Stimulated activated naive CD4-positive, alpha-beta T cell (primary cell): ENCODE data around the gene CADPS2.

Source experiments
- DNase-seq, 6 experiments: peaks; one replicate each; lab custom pipeline; 2025; lab: John Stamatoyannopoulos, UW

Gene CADPS2

GRCh38 chr7:122364761-122365280 lies 521.4 kb downstream of the CADPS2 start:
- no peak for DNase-seq

DNA sequence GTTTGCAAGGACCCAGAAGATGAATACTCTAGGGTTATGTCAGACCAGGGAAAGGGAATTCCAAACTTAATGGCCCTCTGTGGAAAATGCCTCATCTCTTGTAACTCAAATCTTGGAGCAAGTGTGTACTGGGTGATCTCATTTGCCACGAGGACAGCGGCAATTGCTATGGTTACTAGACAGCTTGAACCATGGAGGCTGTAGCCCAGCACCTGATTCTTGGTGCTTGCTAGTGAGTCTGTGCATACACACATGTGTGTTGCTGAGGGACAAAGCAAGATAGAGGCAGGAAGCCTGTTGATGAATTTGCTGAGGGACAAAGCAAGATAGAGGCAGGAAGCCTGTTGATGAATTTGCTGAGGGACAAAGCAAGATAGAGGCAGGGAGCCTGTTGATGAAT lies 523.1 kb downstream of the CADPS2 start:
- DNase-seq = no peak

DNA sequence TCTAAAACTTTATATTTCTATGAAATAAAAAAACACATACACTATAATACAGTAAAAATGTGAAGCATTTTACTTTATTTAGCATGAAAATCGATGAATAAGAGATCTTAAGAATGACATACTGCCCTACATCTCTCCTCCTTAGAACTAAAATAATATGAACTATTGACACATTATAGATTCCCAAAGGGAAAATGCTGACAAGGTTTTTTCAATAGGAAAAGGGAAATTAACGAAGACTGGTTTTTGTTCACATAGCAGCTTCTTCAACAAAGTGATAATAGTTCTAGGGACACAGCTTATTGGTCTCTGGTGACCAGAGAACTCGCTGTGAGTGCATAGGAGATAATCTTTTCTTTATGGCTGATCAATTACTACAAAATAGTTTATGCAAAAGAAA lies 523.8 kb downstream of the CADPS2 start:
- no peak for DNase-seq

DNA sequence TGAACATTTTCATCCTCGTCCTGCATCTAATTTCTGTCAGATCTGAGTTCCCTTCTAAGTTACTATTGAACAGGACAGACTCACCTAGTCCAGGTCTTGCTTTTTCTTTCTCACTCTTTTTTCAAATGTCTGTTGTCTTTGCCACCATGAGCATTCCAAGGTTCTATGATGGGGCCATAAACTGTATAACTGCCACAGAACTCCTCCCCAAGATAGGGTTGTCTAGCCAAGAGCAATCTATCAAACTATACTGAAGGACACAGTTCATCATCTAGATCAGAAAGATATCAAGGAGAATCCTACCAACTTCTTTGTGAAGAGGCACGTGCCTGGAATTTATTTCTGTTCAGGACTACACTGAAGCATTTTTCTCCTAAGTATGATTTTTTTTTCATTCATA lies 531.6 kb downstream of the CADPS2 start:
- DNase-seq = no peak

DNA sequence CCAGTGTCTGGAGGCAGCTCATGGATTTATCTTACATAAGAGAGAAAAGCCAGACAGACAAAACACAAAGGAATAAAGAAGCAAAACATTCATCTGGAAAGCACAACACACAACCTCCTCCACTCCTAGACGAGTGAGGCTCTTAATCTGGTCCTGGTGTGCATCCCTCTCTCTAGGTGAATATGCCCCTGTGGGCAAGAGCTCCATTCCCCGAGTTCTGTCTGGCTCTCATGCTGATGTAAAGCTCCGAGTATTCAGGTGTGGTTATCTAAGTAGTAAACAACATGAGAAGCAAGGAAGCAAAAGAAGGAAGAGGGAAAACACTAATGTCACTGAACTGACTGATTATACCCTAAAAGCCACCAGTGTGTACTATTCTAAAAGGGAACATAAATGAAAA lies 533.8 kb downstream of the CADPS2 start:
- no peak for DNase-seq

DNA sequence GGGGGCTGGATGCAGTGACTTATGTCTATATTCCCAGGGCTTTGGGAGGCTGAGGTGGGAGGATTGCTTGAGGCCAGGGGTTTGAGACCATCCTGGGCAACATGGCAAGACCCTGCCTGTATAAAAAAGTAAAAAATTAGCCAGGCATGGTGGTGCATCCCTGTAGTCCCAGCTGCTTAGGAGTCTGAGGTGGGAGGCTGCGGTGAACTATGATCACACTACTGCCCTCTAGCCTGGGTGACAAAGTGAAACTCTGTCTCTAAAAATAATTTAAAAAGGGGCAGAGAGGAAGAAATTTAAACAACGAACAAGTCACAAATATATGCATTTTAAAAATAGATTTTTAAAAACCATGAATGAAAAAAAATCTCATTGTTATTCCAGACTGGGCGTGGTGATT lies 535.6 kb downstream of the CADPS2 start:
- no peak for DNase-seq

DNA sequence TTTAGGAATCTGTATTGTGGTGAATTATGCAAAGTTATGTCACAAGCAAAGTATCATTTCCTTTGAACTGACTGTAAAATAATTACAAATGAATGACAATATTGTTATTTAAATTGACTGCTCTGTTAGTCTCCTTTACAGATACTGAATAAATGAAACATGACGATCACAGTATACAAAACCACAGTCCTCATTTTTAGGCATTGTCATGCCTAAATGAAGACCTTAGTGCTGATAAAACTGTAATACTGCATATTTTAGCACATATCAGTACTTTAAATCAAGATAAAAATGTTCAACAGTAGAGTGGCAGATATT lies 542.0 kb downstream of the CADPS2 start:
- DNase-seq = no peak

- DNase-seq = no peak
Observed at GRCh38 chr7:122343601-122344302, 542.5 kb downstream of the CADPS2 start.

DNA sequence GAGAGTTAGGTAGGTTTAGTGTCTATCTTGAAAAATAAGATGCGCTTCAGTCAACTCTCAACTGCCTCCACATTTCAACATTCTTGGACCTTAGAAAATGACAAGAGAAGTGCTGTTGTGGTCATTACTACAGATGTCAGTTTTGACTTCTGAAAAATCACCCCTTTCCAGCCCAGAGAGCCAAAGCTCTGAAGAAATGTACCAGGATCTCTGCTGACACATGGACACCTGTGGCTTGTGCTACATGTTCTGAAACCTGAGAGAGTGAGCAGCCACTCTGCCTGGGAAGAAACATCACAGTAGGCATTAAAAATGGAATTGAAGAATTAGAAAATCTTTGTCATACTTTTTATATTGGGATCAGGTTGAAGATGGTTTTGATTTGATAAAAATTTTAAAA lies 545.8 kb downstream of the CADPS2 start:
- no peak for DNase-seq

- DNase-seq = no peak
Observed at GRCh38 chr7:122339145-122339904, 546.9 kb downstream of the CADPS2 start.

GRCh38 chr7:122337011-122337410 lies 549.2 kb downstream of the CADPS2 start:
- no peak for DNase-seq

DNA sequence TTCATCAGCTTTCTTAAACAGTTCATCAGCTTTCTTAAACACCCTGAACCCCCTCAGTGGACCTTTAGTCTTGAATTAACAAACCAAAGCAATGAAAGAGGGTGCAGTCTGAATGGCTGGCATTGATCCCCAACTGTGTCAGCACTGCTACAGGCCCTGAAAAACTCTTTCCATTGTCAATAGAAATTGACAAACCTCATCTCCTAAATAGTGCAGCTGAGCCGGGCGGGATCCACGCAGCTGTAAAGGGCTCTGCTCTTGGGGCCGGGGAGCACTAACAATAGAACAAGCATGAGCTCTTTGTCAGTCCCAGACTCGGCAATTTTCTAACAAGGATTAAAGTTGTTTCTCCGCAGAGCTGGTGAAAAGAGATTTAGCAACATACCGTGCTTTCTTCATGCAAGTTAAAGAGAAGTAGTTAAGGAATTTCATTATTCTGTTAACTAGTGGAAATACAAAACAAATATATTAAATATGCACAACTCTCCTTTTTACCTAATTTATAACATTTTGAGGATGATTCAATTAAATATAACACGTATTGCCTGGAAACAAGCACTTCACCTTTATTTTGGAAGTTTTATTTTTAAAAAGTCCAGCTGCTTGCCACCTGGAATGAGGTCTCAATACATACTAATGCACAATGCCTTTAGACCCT lies 557.0 kb downstream of the CADPS2 start:
- DNase-seq = no peak

DNA sequence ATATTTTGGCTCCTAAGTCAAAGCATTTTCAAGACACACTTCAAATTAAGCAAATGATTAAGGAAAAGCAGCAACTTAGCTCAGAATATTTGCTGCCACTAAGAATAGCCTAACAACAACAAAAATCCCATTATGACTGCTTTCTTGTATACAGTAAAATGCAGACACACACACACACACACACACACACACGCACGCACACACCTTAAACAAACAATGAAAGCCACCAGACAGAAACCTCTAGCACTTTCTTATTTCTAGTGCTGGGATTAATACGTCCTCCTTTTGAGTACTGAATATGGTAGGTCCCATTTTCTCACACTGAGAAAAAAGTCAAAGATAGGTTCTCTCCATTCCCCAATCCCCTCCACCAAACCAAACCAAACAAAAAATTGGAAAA lies 558.3 kb downstream of the CADPS2 start:
- DNase-seq = no peak

- no peak for DNase-seq
Observed at GRCh38 chr7:122316467-122317388, 569.5 kb downstream of the CADPS2 start.

DNA sequence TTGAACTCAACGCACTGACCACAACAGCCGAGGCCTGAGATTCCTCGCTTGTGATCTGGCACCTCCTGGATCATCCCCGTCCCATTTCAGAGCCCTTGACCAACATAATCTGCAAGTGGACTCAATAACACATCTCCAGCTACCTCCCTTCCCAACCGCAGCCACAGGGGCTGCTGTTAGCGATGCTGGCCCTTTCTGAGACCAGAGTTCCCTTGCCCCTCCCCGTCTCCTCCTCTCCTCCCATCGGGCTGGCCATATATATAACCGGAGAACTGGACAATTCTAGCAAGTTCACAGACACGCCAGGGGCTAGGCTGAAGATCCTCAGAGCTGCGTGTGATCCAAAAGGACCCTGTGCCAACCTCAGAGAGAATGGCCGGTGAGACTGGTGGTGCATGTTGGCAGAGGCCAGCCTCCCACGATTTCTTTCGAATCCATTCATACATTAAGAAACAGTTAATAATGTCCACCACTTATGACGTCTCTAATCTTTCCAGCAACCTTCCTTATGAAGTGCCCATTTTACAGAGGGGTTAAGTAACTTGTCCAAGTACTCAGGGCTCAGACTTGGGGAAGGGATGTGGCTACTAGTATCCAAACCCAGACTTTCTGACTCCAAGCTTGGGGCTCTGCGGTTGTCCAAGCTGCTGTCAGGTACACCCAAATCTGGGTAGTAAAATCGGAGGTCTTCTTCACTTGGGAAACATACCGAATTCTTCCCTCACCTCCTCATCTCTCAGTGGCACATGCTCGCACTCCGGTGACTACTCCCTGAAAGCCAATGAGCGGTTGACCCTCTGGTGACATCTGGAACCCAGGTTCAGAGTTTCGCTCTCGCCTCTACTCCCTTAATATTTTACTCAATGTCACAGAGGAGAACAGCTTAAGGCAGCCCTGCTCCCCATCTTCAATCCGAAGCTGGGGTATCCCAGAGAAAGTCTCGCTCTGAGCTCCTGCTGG lies 570.5 kb downstream of the CADPS2 start:
- no peak for DNase-seq

DNA sequence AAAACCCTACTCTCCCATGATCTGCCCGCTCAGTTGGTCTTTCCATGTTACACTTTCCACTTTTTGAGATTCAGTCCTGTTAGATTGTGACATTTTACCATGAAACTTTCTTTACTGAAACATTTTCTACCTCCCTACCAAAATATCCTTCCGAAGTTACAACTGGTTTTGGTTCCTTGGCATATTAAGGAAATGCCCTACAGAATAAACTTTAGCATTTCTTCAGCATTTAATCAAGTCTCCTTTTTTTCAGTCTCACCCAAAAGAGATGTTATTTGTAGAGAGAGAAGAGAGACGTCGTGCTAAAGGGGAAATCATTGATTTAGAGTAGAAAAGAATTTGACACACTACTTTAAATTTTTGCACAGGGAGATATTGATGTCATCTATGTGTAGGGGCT lies 572.0 kb downstream of the CADPS2 start:
- no peak for DNase-seq

GRCh38 chr7:122312789-122313188 lies 573.5 kb downstream of the CADPS2 start:
- no peak for DNase-seq

GRCh38 chr7:122311734-122312450 lies 574.4 kb downstream of the CADPS2 start:
- no peak for DNase-seq

- DNase-seq = no peak
Observed at GRCh38 chr7:122311050-122311700, 575.1 kb downstream of the CADPS2 start.
